Eye (tissue), 1 donor: ENCODE data around the gene ST3GAL3.
A peak's percentile ranks its signal among the peaks of the same experiment; 100 is the strongest.

Source experiments
- DNase-seq: peaks from one replicate; pipeline ENCODE4 v3.0.0-alpha.2; 2015

Gene ST3GAL3

DNA sequence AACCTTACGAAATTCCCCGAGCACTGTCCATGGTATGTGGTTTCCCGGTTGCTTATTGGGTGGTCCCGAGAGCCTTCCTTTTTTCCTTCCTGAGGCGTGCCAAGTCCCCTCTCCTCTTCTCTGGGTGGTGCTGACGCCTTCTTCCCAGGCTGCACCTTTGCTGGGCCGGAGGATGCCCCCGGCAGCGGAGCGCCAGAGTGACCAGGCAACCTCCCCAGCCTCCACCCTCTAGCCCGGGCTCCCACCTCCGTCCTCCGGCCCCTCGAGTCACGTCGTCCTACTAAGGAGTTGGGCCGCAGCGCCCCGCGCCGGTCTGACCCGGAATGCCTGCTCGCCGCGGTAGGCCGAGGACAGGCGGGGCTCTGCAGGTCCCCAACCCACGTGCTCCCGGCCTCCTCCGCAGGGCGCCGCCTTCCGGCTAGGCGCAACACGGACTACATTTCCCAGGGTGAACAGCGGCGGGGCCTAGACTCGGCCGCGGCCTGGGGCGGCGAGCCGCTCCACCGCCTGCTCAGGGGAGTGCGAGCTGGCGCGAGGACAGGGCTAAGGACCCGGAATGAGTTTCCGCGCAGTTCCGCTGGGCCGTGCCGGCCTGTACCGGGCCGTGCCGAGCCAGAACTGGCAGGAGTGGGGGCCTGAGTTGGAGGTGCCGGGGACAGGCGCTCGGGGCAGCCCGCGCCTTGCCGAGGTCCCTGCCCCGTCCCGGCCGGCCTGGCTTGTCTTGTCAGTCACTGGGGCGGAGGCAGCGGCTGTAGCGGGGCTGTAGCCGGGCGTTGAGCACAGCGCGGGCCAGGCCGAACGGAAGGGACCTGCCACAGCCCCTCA is 239.1 kb downstream of the ST3GAL3 start, which contains the start of gene IPO13:
IPO13 (plus strand) TSS at position 715 of the 825 bp plus-strand sequence. CDS start 651 bp downstream, outside the sequence.
- DNase-seq: peak; percentile 99

- DNase-seq: no peak
Observed at GRCh38 chr1:43947061-43947873, 239.9 kb downstream of the ST3GAL3 start.

- no peak for DNase-seq
Observed at GRCh38 chr1:43947874-43948437, 240.6 kb downstream of the ST3GAL3 start.

DNA sequence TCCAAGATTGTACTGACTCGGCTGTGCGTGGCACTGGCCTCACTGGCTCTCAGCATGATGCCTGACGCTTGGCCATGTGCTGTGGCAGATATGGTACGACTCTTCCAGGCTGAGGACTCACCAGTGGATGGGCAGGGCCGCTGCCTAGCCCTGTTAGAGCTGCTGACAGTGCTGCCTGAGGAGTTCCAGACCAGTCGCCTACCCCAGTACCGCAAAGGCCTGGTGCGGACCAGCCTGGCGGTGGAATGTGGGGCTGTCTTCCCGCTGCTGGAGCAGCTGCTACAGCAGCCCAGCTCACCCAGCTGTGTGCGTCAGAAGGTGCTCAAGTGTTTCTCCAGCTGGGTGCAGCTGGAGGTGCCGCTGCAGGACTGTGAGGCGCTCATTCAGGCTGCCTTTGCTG is 242.3 kb downstream of the ST3GAL3 start:
- DNase-seq: no peak

- no peak for DNase-seq
Observed at GRCh38 chr1:43951021-43951985, 244.0 kb downstream of the ST3GAL3 start.

DNA sequence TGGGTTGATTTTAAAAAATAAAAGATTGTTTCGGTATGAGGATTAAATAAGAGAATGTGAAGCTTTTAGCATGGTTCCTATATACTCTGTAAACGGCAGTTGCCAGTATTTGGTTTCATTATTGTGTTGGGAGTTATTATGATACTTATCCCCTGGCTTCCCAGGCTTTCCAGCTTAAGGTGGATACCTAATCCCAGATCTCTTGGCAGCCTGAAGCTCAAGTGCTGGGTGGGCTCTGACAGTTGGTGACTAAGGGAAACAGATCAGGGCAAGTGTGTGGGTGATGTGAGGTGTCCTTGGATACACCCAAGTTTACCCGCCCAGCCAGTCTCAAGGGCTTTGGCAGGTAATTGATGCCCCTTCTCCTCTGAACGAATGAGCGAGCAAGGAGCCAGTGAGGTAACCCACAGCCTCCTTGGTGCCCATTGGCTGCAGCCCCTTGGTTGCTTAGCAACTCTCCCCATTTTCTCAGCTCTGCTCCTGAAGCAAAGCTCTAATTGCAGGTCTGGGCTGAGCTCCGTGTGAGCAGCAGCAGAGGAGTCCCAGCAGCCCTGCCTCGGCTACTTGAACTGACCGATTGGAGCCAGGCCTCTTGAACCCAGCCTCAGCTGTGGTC is 245.5 kb downstream of the ST3GAL3 start:
- DNase-seq: peak; percentile 82

- DNase-seq: no peak
Observed at GRCh38 chr1:43953361-43953760, 246.0 kb downstream of the ST3GAL3 start.

GRCh38 chr1:43954036-43954435 is 246.7 kb downstream of the ST3GAL3 start:
- DNase-seq: no peak

- no peak for DNase-seq
Observed at GRCh38 chr1:43956234-43956633, 248.9 kb downstream of the ST3GAL3 start.

- no peak for DNase-seq
Observed at GRCh38 chr1:43957407-43958040, 250.2 kb downstream of the ST3GAL3 start.

DNA sequence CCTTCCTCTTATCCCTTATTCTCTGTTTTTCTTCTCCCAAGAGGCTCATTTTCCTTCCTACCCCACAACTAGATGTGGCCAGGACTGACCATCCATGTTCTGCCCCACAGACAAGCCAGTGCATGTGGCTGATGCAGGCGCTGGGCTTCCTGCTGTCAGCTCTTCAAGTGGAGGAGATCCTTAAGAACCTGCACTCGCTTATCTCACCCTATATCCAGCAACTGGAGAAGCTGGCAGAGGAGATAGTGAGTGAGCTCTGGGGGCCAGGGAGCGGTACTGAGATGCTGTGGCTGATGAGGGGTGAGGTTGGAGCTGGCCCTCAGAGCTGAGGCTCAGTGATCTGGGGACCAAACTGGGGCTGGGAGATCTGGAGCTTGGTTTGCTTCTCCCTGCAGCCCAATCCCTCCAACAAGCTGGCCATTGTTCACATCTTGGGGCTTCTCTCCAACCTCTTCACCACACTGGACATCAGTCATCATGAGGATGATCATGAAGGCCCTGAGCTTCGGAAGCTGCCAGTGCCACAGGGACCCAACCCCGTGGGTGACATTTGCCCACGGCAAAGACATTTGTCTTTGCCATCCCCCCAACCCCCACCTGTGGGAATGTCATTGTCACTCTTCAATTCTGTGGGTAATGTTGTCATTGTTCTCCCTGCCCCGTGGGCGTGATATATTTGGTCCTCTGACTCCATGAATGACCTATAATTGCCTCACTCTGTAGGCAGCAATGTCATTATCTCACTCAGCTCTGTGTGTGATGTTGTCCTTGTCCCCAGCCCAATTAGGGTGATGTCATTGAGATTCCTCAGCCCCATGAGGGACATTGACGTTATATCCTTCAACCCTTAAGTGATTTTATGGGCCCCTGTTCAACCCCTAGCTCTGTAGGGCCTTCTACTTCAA is 251.3 kb downstream of the ST3GAL3 start:
- DNase-seq: no peak

GRCh38 chr1:43960798-43961197 is 253.5 kb downstream of the ST3GAL3 start:
- no peak for DNase-seq

- DNase-seq: no peak
Observed at GRCh38 chr1:43961692-43962091, 254.4 kb downstream of the ST3GAL3 start.

DNA sequence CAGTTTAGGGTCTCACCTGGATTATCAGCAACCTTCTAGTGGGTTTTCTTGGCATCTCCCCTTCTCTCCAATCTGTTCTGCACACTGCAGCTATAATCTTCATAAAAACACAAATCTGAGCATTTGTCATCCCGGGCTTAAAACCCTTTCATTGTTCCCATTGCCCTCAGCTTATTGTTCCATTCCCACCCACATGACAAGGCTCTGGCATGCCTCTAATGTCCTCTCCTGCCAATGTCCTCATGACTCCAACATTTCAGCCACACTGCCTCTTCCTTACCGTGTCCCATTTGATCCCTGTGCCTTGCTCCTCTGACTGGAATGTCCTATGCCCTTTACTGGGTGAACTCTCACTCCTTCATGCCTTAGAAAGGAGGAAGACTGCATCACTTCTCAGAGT is 255.0 kb downstream of the ST3GAL3 start:
- DNase-seq: no peak

DNA sequence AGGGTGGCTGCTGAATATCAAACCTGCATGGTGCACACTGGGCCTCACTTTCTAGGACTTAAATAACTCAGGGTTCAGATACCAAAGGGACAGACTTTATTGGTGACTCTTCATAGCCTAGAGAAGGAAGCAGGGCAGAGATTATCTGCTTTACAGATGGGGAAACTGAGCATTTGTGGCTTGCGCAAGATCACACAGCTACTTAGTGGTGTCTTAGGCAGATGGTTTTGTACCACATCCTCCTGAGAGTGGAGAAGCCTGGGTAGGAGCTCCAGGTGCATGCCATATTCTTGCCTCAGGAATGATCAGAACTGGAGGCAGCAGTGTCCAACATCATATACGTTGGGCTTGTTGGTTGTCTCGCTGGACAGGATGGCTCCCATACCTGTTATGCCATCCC is 255.7 kb downstream of the ST3GAL3 start:
- no peak for DNase-seq

- no peak for DNase-seq
Observed at GRCh38 chr1:43963890-43964289, 256.6 kb downstream of the ST3GAL3 start.

DNA sequence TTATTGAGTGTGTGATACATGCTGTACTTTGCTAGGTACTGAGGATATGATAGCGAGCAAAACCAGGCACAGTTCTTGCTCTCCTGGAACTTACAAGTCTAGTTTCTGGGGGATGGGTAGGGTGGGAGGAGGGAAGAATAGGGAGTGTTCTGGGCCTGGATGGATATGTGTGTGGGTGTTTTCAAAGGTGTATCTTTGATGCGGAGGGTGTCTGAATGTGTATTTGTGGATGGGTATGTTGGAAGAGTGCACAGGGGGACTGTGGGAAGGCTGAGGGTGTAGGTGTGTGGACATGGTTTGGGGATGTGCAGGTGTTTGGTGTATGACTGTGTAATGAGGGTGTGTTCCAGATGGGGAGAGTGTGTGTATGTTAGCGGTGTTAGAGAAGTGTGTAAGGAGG is 258.0 kb downstream of the ST3GAL3 start:
- DNase-seq: no peak

GRCh38 chr1:43968348-43968948 is 261.1 kb downstream of the ST3GAL3 start:
- DNase-seq: peak; percentile 65

DNA sequence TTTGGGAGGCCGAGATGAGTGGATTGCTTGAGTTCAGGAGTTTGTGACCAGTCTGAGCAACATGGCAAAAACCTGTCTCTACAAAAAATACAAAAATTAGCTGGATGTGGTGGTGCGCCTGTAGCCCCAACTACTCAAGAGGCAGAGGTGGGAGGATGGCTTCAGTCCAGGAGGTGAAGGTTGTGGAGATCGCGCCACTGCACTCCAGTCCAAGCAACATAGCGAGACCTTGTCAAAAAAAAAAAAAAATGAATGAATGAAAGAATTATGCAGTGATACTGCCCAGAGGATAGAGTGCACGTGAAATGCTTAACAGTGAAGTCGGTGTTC is 262.0 kb downstream of the ST3GAL3 start:
- no peak for DNase-seq
